Testis (tissue), 2 donors: ENCODE results near the gene PLEKHA7.

Source experiments
- POLR2A ChIP-seq: fragments of 450-650 bp; IDR thresholded peaks from one replicate; pipeline ENCODE4 v1.6.1; 2017; ENCODE audit warnings: antibody characterized with exemption, mild to moderate bottlenecking, moderate library complexity
- TF ChIP-seq, protein P1 (sequence below), 3 experiments: fragments of 450-650 bp in 2 of 3; fragments of 200-600 bp in 1 of 3; sonication (generic) in 1 of 3; IDR thresholded peaks; one replicate each; pipeline ENCODE4 v1.5.1; 2016 to 2019; ENCODE audit warnings: antibody characterized with exemption in 3 of 3, mild to moderate bottlenecking in 2 of 3, moderate library complexity in 1 of 3

DNA sequence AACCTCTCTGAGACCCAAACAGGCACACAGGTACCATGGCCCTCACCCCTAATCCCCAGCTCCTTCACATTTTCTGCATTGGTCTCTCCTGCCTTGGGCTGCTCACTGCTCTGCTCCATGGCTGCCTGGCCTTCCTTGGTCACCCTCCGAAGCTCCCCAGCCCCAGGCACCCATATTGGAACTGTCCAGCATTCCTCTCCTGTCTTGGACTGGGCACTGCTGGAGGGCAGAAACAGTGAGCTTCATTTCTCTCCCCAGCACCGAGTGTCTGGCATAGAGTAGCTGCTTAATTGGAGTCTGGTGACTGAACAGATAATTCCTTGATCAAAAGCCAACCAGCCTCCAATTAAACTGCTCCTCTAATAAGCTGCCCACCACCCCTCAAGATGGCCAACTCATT is 13.2 kb downstream of the PLEKHA7 start:
- TF ChIP-seq, protein P1, sequence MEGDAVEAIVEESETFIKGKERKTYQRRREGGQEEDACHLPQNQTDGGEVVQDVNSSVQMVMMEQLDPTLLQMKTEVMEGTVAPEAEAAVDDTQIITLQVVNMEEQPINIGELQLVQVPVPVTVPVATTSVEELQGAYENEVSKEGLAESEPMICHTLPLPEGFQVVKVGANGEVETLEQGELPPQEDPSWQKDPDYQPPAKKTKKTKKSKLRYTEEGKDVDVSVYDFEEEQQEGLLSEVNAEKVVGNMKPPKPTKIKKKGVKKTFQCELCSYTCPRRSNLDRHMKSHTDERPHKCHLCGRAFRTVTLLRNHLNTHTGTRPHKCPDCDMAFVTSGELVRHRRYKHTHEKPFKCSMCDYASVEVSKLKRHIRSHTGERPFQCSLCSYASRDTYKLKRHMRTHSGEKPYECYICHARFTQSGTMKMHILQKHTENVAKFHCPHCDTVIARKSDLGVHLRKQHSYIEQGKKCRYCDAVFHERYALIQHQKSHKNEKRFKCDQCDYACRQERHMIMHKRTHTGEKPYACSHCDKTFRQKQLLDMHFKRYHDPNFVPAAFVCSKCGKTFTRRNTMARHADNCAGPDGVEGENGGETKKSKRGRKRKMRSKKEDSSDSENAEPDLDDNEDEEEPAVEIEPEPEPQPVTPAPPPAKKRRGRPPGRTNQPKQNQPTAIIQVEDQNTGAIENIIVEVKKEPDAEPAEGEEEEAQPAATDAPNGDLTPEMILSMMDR (IDR thresholded peaks at IDR 0.05) = no peak
- TF ChIP-seq POLR2A = no peak
